ENCODE results near the gene GFOD2.

GFOD2 gene

DNA sequence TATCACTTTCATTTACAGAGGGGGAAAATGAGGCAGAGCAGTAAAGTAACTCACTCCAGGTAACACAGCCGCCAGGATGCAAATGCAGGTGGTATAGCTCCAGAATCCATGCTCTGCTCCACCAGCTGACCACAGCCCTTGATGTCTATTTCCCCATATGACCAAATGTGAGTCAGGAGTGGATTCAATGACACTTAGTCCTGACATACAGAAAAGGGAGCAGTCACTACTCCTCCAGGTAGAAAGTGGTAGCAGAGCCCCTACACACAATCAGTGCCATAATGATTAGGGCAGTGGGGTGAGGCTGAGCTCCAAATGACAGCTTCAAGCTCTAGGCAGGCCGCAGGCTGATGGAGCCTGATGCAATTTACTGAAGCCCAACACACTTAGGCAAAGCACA lies 43.3 kb upstream of the GFOD2 start:
- no peak overlapping the region for H3K4me3 ChIP-seq (replicated peaks; ENCODE audit: low read depth, low read length)
- no peak for DNase-seq (ENCODE audit: extremely low read depth, insufficient read length)
- H3K36me3 ChIP-seq (ENCODE audit: control insufficient read depth, insufficient read depth, low read length) = peaks cover 16% of the 10 kb centered on the region
- H3K27me3 ChIP-seq (replicated peaks; ENCODE audit: control insufficient read depth, insufficient read depth, low read length) = no peaks in the 10 kb centered on the region
- TF ChIP-seq, protein P1, sequence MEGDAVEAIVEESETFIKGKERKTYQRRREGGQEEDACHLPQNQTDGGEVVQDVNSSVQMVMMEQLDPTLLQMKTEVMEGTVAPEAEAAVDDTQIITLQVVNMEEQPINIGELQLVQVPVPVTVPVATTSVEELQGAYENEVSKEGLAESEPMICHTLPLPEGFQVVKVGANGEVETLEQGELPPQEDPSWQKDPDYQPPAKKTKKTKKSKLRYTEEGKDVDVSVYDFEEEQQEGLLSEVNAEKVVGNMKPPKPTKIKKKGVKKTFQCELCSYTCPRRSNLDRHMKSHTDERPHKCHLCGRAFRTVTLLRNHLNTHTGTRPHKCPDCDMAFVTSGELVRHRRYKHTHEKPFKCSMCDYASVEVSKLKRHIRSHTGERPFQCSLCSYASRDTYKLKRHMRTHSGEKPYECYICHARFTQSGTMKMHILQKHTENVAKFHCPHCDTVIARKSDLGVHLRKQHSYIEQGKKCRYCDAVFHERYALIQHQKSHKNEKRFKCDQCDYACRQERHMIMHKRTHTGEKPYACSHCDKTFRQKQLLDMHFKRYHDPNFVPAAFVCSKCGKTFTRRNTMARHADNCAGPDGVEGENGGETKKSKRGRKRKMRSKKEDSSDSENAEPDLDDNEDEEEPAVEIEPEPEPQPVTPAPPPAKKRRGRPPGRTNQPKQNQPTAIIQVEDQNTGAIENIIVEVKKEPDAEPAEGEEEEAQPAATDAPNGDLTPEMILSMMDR (IDR thresholded peaks at IDR 0.05; ENCODE audit: insufficient read depth, low read length, poor library complexity, severe bottlenecking) = no peak

DNA sequence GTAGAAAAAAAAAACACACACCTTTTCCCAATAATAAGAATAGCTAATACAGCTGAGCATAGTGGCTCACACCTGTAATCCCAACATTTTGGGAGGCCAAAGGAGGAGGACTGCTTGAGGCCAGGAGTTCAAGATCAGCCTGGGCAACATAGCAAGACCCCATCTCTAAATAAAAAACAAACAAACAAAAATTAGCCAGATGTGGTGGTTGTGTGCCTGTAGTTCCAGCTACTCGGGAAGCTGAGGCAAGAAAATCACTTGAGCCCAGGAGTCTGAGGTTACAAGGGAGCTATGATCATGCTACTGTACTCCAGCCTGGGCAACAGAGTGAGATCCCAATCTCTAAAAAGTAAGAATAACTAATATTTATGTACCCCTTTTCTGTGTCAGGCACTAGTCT lies 42.8 kb upstream of the GFOD2 start:
- TF ChIP-seq, protein P1 (IDR thresholded peaks at IDR 0.05; ENCODE audit: insufficient read depth, low read length, poor library complexity, severe bottlenecking) = no peak
- DNase-seq (ENCODE audit: extremely low read depth, insufficient read length) = no peak
- no peak overlapping the region for H3K4me3 ChIP-seq (replicated peaks; ENCODE audit: low read depth, low read length)
- H3K36me3 ChIP-seq (ENCODE audit: control insufficient read depth, insufficient read depth, low read length) = peaks cover 16% of the 10 kb centered on the region
- no peaks in the 10 kb centered on the region for H3K27me3 ChIP-seq (replicated peaks; ENCODE audit: control insufficient read depth, insufficient read depth, low read length)

DNA sequence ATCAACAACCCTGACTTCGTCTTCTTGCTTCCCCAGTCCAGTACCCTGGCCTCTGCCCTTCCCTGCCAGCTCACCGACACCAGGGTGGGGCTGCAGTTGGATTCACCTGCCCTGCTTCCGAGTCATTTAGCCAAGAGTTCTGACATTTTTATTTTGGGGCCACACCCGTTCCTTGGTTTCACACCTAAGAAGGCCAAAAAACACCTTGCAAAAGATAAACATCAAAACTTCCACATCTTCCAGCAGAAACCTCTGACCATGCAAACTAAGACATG lies 41.8 kb upstream of the GFOD2 start:
- Histone ChIP-seq H3K4me3 (replicated peaks; ENCODE audit: low read depth, low read length) (no peak overlapping the region), H3K36me3 (ENCODE audit: control insufficient read depth, insufficient read depth, low read length) (peaks cover 16% of the 10 kb centered on the region), H3K27me3 (replicated peaks; ENCODE audit: control insufficient read depth, insufficient read depth, low read length) (no peaks in the 10 kb centered on the region)
- no peak for DNase-seq (ENCODE audit: extremely low read depth, insufficient read length)
- TF ChIP-seq, protein P1 (IDR thresholded peaks at IDR 0.05; ENCODE audit: insufficient read depth, low read length, poor library complexity, severe bottlenecking) = no peak

DNA sequence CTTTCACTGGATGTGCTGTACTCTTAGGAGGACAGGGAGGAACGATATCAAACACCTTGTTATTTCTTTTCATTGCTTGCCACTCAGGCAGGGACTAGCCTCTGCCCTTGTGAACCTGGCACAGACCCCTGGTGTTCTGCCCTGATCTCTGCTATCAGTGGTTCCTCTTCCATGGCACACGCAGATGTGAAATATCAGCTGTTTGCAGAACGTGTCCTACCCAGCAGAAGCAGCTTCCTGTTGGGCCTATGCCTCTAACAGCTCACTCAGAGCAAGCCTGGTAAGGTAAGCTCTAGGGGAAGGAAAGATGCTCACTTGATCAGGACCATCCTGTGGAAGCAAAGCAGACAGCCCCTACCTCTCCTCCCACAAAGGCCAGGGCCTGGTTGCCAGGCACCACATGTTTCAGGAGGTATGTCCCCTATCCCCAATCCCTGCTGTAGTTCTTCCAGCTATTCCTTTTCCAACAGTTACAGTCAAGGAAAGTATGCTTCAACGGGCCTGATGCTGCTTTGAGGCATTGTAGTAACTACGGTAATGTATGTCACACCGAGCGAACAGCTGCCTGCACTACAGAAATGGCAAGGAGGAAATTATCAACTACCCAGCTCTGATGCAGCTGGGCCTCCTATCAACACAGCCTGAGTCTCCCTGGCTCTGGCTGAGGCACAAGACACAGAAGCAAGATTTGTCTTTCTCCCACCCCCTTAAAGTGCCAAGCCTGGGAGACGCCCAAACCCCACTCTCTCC lies 41.3 kb upstream of the GFOD2 start:
- no peak for DNase-seq (ENCODE audit: extremely low read depth, insufficient read length)
- Histone ChIP-seq H3K27me3 (replicated peaks; ENCODE audit: control insufficient read depth, insufficient read depth, low read length) (no peaks in the 10 kb centered on the region), H3K4me3 (replicated peaks; ENCODE audit: low read depth, low read length) (no peak overlapping the region), H3K36me3 (ENCODE audit: control insufficient read depth, insufficient read depth, low read length) (peaks cover 16% of the 10 kb centered on the region)
- TF ChIP-seq, protein P1 (IDR thresholded peaks at IDR 0.05; ENCODE audit: insufficient read depth, low read length, poor library complexity, severe bottlenecking) = no peak

DNA sequence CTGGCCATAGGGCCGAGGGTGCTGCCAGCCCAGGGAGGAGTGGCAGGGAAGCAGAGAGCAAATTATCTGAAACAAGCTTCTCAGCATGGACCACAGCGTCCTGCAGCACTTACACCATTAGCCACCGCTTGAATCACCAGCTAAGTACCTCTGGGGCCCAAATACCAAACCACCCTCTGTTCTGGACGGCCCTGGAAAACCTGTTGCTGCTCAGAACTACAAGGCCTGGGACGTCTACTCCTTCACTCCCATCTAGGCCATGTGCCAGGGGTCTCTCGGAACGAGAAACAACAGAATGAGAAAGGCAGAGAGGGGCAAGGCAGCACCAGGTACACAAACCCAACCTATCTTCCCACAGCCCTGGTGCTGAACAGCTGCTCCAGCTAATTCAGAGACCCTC lies 39.9 kb upstream of the GFOD2 start:
- peaks cover 20% of the 10 kb centered on the region for H3K36me3 ChIP-seq (ENCODE audit: control insufficient read depth, insufficient read depth, low read length)
- DNase-seq (ENCODE audit: extremely low read depth, insufficient read length) = no peak
- TF ChIP-seq, protein P1 (IDR thresholded peaks at IDR 0.05; ENCODE audit: insufficient read depth, low read length, poor library complexity, severe bottlenecking) = no peak
- no peaks in the 10 kb centered on the region for H3K27me3 ChIP-seq (replicated peaks; ENCODE audit: control insufficient read depth, insufficient read depth, low read length)
- no peak overlapping the region for H3K4me3 ChIP-seq (replicated peaks; ENCODE audit: low read depth, low read length)

DNA sequence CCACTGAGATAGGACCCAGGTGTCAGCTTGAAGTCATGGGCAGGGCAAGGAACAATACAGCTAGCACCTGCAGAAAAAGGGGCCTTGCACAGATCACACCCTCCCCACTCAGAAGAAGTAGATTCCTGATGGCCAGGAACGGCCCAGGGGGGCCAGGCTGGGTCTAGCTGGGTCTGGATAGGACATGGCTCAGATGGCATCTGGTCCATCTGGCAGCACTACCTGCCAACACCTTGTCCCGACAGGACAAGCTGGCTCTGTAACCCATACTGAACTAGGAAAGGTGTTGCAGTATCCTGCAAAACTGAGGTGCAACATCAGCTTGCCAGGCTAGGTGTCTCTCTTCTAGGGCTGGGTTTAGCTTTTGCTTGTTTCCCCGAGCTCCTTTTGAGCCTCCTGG lies 38.9 kb upstream of the GFOD2 start:
- DNase-seq (ENCODE audit: extremely low read depth, insufficient read length) = no peak
- Histone ChIP-seq H3K36me3 (ENCODE audit: control insufficient read depth, insufficient read depth, low read length) (peaks cover 18% of the 10 kb centered on the region), H3K27me3 (replicated peaks; ENCODE audit: control insufficient read depth, insufficient read depth, low read length) (no peaks in the 10 kb centered on the region), H3K4me3 (replicated peaks; ENCODE audit: low read depth, low read length) (no peak overlapping the region)
- TF ChIP-seq, protein P1 (IDR thresholded peaks at IDR 0.05; ENCODE audit: insufficient read depth, low read length, poor library complexity, severe bottlenecking) = no peak

Measured in GM06990 (cell line).